Heart right ventricle (tissue), 16 donors: ENCODE results near the gene CTR9. TPM values are rescaled to one million over a fixed set of nuclear protein-coding genes. Genes with fewer than 3 reads are reported as not detected.
A peak's percentile ranks its signal among the peaks of the same experiment; 100 is the strongest.

Source experiments
- ATAC-seq, 8 donors: fragments of 200-7000 bp; cut with Tn5 transposase; one replicate each; pipeline ENCODE4 v1.9.1; 2020; ENCODE audit warnings: mild to moderate bottlenecking in 8 of 8, moderate library complexity in 8 of 8, moderate number of reproducible peaks in 1 of 8
- DNase-seq, 2 donors: peaks; one replicate each; pipeline ENCODE4 v3.0.0-alpha.2; 2020
- H3K27ac ChIP-seq, 10 donors: fragments of 200-600 bp; sonication (generic) in 2 of 10; one replicate each; pipeline versions ENCODE4 v1.5.0 to v1.8.0; 2020 to 2022; ENCODE audit warnings: mild to moderate bottlenecking in 3 of 10
- H3K27me3 ChIP-seq, 7 donors: fragments of 200-600 bp; one replicate each; pipeline ENCODE4 v1.8.0; 2021 to 2022; ENCODE audit warnings: mild to moderate bottlenecking in 2 of 7
- H3K36me3 ChIP-seq, 9 donors: fragments of 200-600 bp; sonication (generic) in 1 of 9; one replicate each; pipeline versions ENCODE4 v1.5.0 to v1.8.0; 2020 to 2022; ENCODE audit warnings: mild to moderate bottlenecking in 2 of 9
- H3K4me1 ChIP-seq, 9 donors: fragments of 200-600 bp; sonication (generic) in 1 of 9; one replicate each; pipeline versions ENCODE4 v1.5.0 to v1.8.0; 2020 to 2022; ENCODE audit warnings: mild to moderate bottlenecking in 4 of 9
- H3K4me3 ChIP-seq, 10 donors: fragments of 200-600 bp; sonication (generic) in 2 of 10; one replicate each; pipeline versions ENCODE4 v1.5.0 to v1.8.0; 2020 to 2022; ENCODE audit warnings: mild to moderate bottlenecking in 7 of 10, moderate library complexity in 2 of 10
- H3K9me3 ChIP-seq, 11 donors: fragments of 200-600 bp in 10 of 11; sonication (generic) in 2 of 11; one replicate each; pipeline versions ENCODE4 v1.5.0 to v1.8.0; 2013 to 2022; ENCODE audit warnings: mild to moderate bottlenecking in 2 of 11, control low read depth in 1 of 11, moderate library complexity in 1 of 11
- CTCF ChIP-seq, 9 donors: fragments of 200-600 bp; sonication (generic) in 2 of 9; IDR thresholded peaks; one replicate each; pipeline versions ENCODE4 v1.5.0 to v1.8.0; 2021 to 2022; ENCODE audit warnings: antibody characterized with exemption in 9 of 9, mild to moderate bottlenecking in 5 of 9, moderate library complexity in 1 of 9
- WGBS, 2 donors: extraction: QIAGEN DNeasy Blood & Tissue Kit; methylation state at CpG; one replicate each; pipeline ENCODE4 v1.1.7; 2013; ENCODE audit warnings: inconsistent platforms in 1 of 2; 5-methylcytosine and 5-hydroxymethylcytosine counted together
- intact Hi-C, 10 donors: fragments of 100-400 bp; cut with DNase I; formaldehyde crosslinking; loops; one replicate each; pipeline versions ENCODE4 v1.11.1 to v1.14.2; 2022
- polyA plus RNA-seq, 2 donors: library from polyadenylated mRNA; stranded (reverse); fragments of 200-250 nt; gene quantifications; one replicate each; pipeline ENCODE4 v1.2.3, GENCODE V29; 2013
- total RNA-seq, 10 donors: library from RNA; stranded (reverse); fragmentation: NEBNext Ultra II Directional in 3 of 10; extraction: Animal tissue kit (Norgen Biotek cat#: 25700) in 3 of 10; gene quantifications; one replicate each; pipeline versions ENCODE4 v1.2.1 to v1.2.4, GENCODE V29; 2021 to 2023
- donor health status: Arrhythmogenic right ventricular cardiomyopathy.
- donor health status: ischemic (EF 13 %, LVEDD 7.1; RV severe dilation, severe dysfunction).
- donor health status: healthy with polysubstance abuse.
- donor health status: DM: no; HTN: yes; CAD: no.
- donor health status: DM: no; HTN: no; CAD: no.
- donor health status: ischemic (EF 25% LVEDD 6.9; RV normal size, moderate dysfunction).
- donor health status: ischemic (EF 25% LVEDD 5.7; RV mildly dilated, moderate dysfunction).
- donor health status: healthy.
- donor health status: DM: yes; HTN: yes; CAD: no.
- donor health status: Ischemic cardiomyopathy.
- donor health status: ischemic (EF 35%, LVEDD 5.7; RV mildly dilated, moderate dysfunction).
- donor health status: nonischemic (EF 11% LVEDD 7.7; RV severe dilation, severe dysfunction).
- donor health status: DM: yes; HTN: yes; CAD: no.
- donor health status: PGD.
- donor health status: ischemic (EF 29% LVEDD 5.4; RV normal size, mild dysfunction).
- donor health status: nonischemic (EF 23%, LVEDD 6.1; RV moderate dilation, normal function).

The CTR9 gene
- total and polyA plus RNA-seq, 12 donors, result 10.4 to 34.8 (median 23.1) TPM

GRCh38 chr11:10763766-10764165 lies 12.7 kb downstream of the CTR9 start:
- no peak overlapping the region for H3K4me3 ChIP-seq
- 87 to 88% methylated on average over 4 of the region's 4 CpGs for whole genome bisulfite sequencing, 2 donors
- no peaks in the 10 kb centered on the region for H3K9me3 ChIP-seq
- H3K4me1 ChIP-seq, result peaks cover 0 to 12% (median 0%) of the 10 kb centered on the region in 9 donors
- intact Hi-C loops, result no loop called here
- no peak overlapping the region for H3K27ac ChIP-seq
- no peaks in the 10 kb centered on the region for H3K27me3 ChIP-seq
- DNase-seq (no peak), ATAC-seq (no peak)
- no peak for TF ChIP-seq CTCF (IDR thresholded peaks at IDR 0.05)
- peaks cover 0 to 84% (median 0%) of the 10 kb centered on the region in 9 donors for H3K36me3 ChIP-seq

- intact Hi-C loops, result no loop called here
- H3K36me3 ChIP-seq, result peaks cover 0 to 78% (median 0%) of the 10 kb centered on the region in 9 donors
- no peaks in the 10 kb centered on the region for H3K27me3 ChIP-seq
- DNase-seq (no peak), ATAC-seq (no peak)
- peaks cover 0 to 14% (median 0%) of the 10 kb centered on the region in 9 donors for H3K4me1 ChIP-seq
- 92 to 98% methylated on average over 12 of the region's 12 CpGs for WGBS, 2 donors
- H3K4me3 ChIP-seq, result no peak overlapping the region
- no peak for TF ChIP-seq CTCF (IDR thresholded peaks at IDR 0.05)
- H3K9me3 ChIP-seq, result no peaks in the 10 kb centered on the region
- H3K27ac ChIP-seq, result no peak overlapping the region
These were observed 13.4 kb downstream of the CTR9 start for GRCh38 chr11:10764412-10764811.

- Histone ChIP-seq H3K36me3 (peaks cover 0 to 58% (median 5%) of the 10 kb centered on the region in 9 donors), H3K4me3 (no peak overlapping the region), H3K27ac (peak overlapping the region in 8 of 10 donors; percentile 33 to 75 (median 58)), H3K4me1 (peaks cover 0 to 31% (median 10%) of the 10 kb centered on the region in 9 donors), H3K9me3 (no peaks in the 10 kb centered on the region), H3K27me3 (no peaks in the 10 kb centered on the region)
- DNase-seq (peak; percentile 47 to 67), ATAC-seq (peak in 7 of 8 donors; percentile 39 to 81 (median 75))
- 28 to 33% methylated on average over 2 of the region's 2 CpGs for WGBS, 2 donors
- intact Hi-C loops, result loop anchor here in 3 of 10 donors (5.0 to 10.0 kb wide), 3 partner anchors 37 to 1014 kb away; partner anchors contain the start of gene EIF4G2 (in 2 of the 3)
- TF ChIP-seq CTCF (IDR thresholded peaks at IDR 0.05), result peak; percentile 37 to 85 (median 72)
These were observed 19.7 kb downstream of the CTR9 start for GRCh38 chr11:10770626-10771254.

- WGBS, 2 donors, result 53 to 62% methylated on average over 1 of the region's 1 CpG
- TF ChIP-seq CTCF (IDR thresholded peaks at IDR 0.05), result no peak
- Histone ChIP-seq H3K9me3 (no peaks in the 10 kb centered on the region), H3K27ac (peak overlapping the region in 9 of 10 donors; percentile 33 to 75 (median 50)), H3K4me1 (peaks cover 0 to 24% (median 8%) of the 10 kb centered on the region in 9 donors), H3K27me3 (no peaks in the 10 kb centered on the region), H3K36me3 (peaks cover 0 to 58% (median 5%) of the 10 kb centered on the region in 9 donors), H3K4me3 (no peak overlapping the region)
- DNase-seq (peak in 1 of 2 donors; percentile 22), ATAC-seq (peak; percentile 61 to 91 (median 84))
- intact Hi-C loops, result loop anchor here in 3 of 10 donors (5.0 to 10.0 kb wide), 3 partner anchors 36 to 1013 kb away; partner anchors contain the start of gene EIF4G2 (in 2 of the 3)
These were observed 20.4 kb downstream of the CTR9 start for GRCh38 chr11:10771457-10771856.
